Skeletal muscle satellite cell (primary cell): ENCODE results near the gene ADPRH.
"Not testable (repeated sequence)": the region's sequence is repeated elsewhere in the genome, so short reads cannot be mapped to it uniquely, and the experiment has no call there.

ENCODE experiments used
- H3K27me3 ChIP-seq: 2 replicates; pipeline ENCODE4 v1.7.0; 2013; ENCODE audit warnings: low read length; ENCODE audit not compliant: control insufficient read depth, insufficient read depth
- H3K36me3 ChIP-seq: 2 replicates; pipeline ENCODE4 v1.7.0; 2013; ENCODE audit warnings: mild to moderate bottlenecking, control low read depth, low read length; ENCODE audit not compliant: insufficient read depth
- H3K4me1 ChIP-seq: 2 replicates; pipeline ENCODE4 v1.7.0; 2013; ENCODE audit warnings: low read length; ENCODE audit not compliant: control insufficient read depth, insufficient read depth
- H3K4me2 ChIP-seq: 2 replicates; pipeline ENCODE4 v1.7.0; 2013; ENCODE audit warnings: mild to moderate bottlenecking, low read length
- H3K4me3 ChIP-seq: 2 replicates; pipeline ENCODE4 v1.7.0; 2013; ENCODE audit warnings: low read length
- H3K9ac ChIP-seq: 2 replicates; pipeline ENCODE4 v1.7.0; 2013; ENCODE audit warnings: mild to moderate bottlenecking, low read depth, low read length, moderate library complexity
- H3K9me3 ChIP-seq: replicated peaks from 2 replicates; pipeline ENCODE4 v1.7.0; 2013; ENCODE audit warnings: mild to moderate bottlenecking, control low read depth, low read length

The ADPRH gene

GRCh38 chr3:119562307-119562961, 16.9 kb upstream of the ADPRH start:
- Histone ChIP-seq H3K4me2 (no peak overlapping the region), H3K4me3 (no peak overlapping the region), H3K4me1 (no peaks in the 10 kb centered on the region), H3K9me3 (no peaks in the 10 kb centered on the region), H3K27me3 (peaks cover 3% of the 10 kb centered on the region), H3K36me3 (no peaks in the 10 kb centered on the region), H3K9ac (no peak overlapping the region)

GRCh38 chr3:119563334-119563733, 16.0 kb upstream of the ADPRH start:
- H3K9ac ChIP-seq, H3K4me3 ChIP-seq, H3K27me3 ChIP-seq, H3K36me3 ChIP-seq, H3K4me2 ChIP-seq, H3K4me1 ChIP-seq, H3K9me3 ChIP-seq: not testable (repeated sequence)

GRCh38 chr3:119569156-119569555, 10.1 kb upstream of the ADPRH start:
- peaks cover 8% of the 10 kb centered on the region for H3K27me3 ChIP-seq
- H3K9me3 ChIP-seq = no peaks in the 10 kb centered on the region
- H3K4me2 ChIP-seq = no peak overlapping the region
- H3K9ac ChIP-seq = no peak overlapping the region
- no peak overlapping the region for H3K4me3 ChIP-seq
- H3K36me3 ChIP-seq = no peaks in the 10 kb centered on the region
- peaks cover 5% of the 10 kb centered on the region for H3K4me1 ChIP-seq

- Histone ChIP-seq H3K4me3 (no peak overlapping the region), H3K4me1 (peaks cover 5% of the 10 kb centered on the region), H3K27me3 (peaks cover 8% of the 10 kb centered on the region), H3K36me3 (no peaks in the 10 kb centered on the region), H3K9ac (no peak overlapping the region), H3K4me2 (no peak overlapping the region), H3K9me3 (no peaks in the 10 kb centered on the region)
Measured at GRCh38 chr3:119570229-119570628, 9.1 kb upstream of the ADPRH start.

- no peak overlapping the region for H3K9ac ChIP-seq
- H3K4me2 ChIP-seq = no peak overlapping the region
- no peak overlapping the region for H3K4me3 ChIP-seq
- H3K36me3 ChIP-seq = no peaks in the 10 kb centered on the region
- no peaks in the 10 kb centered on the region for H3K9me3 ChIP-seq
- peaks cover 8% of the 10 kb centered on the region for H3K27me3 ChIP-seq
- peaks cover 5% of the 10 kb centered on the region for H3K4me1 ChIP-seq
Measured at GRCh38 chr3:119571230-119571629, 8.1 kb upstream of the ADPRH start.

GRCh38 chr3:119571688-119572087, 7.6 kb upstream of the ADPRH start:
- H3K27me3 ChIP-seq = peaks cover 8% of the 10 kb centered on the region
- no peaks in the 10 kb centered on the region for H3K36me3 ChIP-seq
- H3K4me3 ChIP-seq = no peak overlapping the region
- no peak overlapping the region for H3K4me2 ChIP-seq
- H3K4me1 ChIP-seq = peaks cover 5% of the 10 kb centered on the region
- no peaks in the 10 kb centered on the region for H3K9me3 ChIP-seq
- H3K9ac ChIP-seq = no peak overlapping the region

GRCh38 chr3:119575507-119575906, 3.8 kb upstream of the ADPRH start:
- Histone ChIP-seq H3K27me3 (no peaks in the 10 kb centered on the region), H3K36me3 (no peaks in the 10 kb centered on the region), H3K9ac (no peak overlapping the region), H3K4me2 (no peak overlapping the region), H3K4me3 (no peak overlapping the region), H3K9me3 (no peaks in the 10 kb centered on the region), H3K4me1 (peaks cover 17% of the 10 kb centered on the region)

- Histone ChIP-seq H3K27me3 (no peaks in the 10 kb centered on the region), H3K36me3 (no peaks in the 10 kb centered on the region), H3K9me3 (no peaks in the 10 kb centered on the region), H3K4me2 (peak overlapping the region; percentile 88), H3K9ac (peak overlapping the region; percentile 92), H3K4me1 (peaks cover 15% of the 10 kb centered on the region), H3K4me3 (peak overlapping the region; percentile 74)
Measured at GRCh38 chr3:119580067-119580760, 922 bp downstream of the ADPRH start.

- Histone ChIP-seq H3K9me3 (no peaks in the 10 kb centered on the region), H3K4me3 (no peak overlapping the region), H3K9ac (no peak overlapping the region), H3K4me2 (no peak overlapping the region), H3K36me3 (no peaks in the 10 kb centered on the region), H3K4me1 (peaks cover 29% of the 10 kb centered on the region), H3K27me3 (no peaks in the 10 kb centered on the region)
Measured at GRCh38 chr3:119582178-119582577, 2.9 kb downstream of the ADPRH start.

GRCh38 chr3:119585208-119585607, 5.9 kb downstream of the ADPRH start:
- H3K4me3 ChIP-seq = no peak overlapping the region
- H3K36me3 ChIP-seq = no peaks in the 10 kb centered on the region
- H3K9me3 ChIP-seq = no peaks in the 10 kb centered on the region
- peaks cover 23% of the 10 kb centered on the region for H3K4me1 ChIP-seq
- peak overlapping the region; percentile 46 for H3K9ac ChIP-seq
- H3K4me2 ChIP-seq = no peak overlapping the region
- H3K27me3 ChIP-seq = no peaks in the 10 kb centered on the region

GRCh38 chr3:119585856-119586570, 6.7 kb downstream of the ADPRH start:
- Histone ChIP-seq H3K27me3 (no peaks in the 10 kb centered on the region), H3K36me3 (no peaks in the 10 kb centered on the region), H3K9me3 (no peaks in the 10 kb centered on the region), H3K9ac (peak overlapping the region; percentile 46), H3K4me3 (no peak overlapping the region), H3K4me1 (peaks cover 18% of the 10 kb centered on the region), H3K4me2 (peak overlapping the region; percentile 8)
